Psoas muscle (tissue), 8 donors: ENCODE data around the gene NPIPB8. TPM values are rescaled to one million over a fixed set of nuclear protein-coding genes. Genes with fewer than 3 reads are reported as not detected.
"Not testable (repeated sequence)": the region's sequence is repeated elsewhere in the genome, so short reads cannot be mapped to it uniquely, and the experiment has no call there.

Experiments
- ATAC-seq, 4 donors: fragments of 200-7000 bp; cut with Tn5 transposase; one replicate each; pipeline ENCODE4 v1.9.1; 2020; ENCODE audit warnings: moderate library complexity in 3 of 4, mild to moderate bottlenecking in 2 of 4
- DNase-seq, 2 donors: peaks; one replicate each; pipeline ENCODE4 v3.0.0-alpha.2; 2020
- H3K27ac ChIP-seq: fragments of 200-600 bp; one replicate; pipeline ENCODE4 v1.8.0; 2022
- H3K27me3 ChIP-seq, 3 donors: fragments of 200-600 bp in 1 of 3; one replicate each; pipeline versions ENCODE4 v1.6.1 to v1.8.0; 2013 to 2022; ENCODE audit warnings: low read length in 2 of 3, mild to moderate bottlenecking in 2 of 3, moderate library complexity in 1 of 3; ENCODE audit not compliant: insufficient read depth in 3 of 3
- H3K36me3 ChIP-seq, 2 donors: fragments of 200-600 bp in 1 of 2; one replicate each; pipeline versions ENCODE4 v1.6.1 to v1.8.0; 2013 to 2022; ENCODE audit warnings: low read depth in 1 of 2, mild to moderate bottlenecking in 1 of 2, moderate library complexity in 1 of 2; ENCODE audit not compliant: insufficient read depth in 1 of 2
- H3K4me1 ChIP-seq: fragments of 200-600 bp; one replicate; pipeline ENCODE4 v1.8.0; 2022
- H3K4me3 ChIP-seq: fragments of 200-600 bp; one replicate; pipeline ENCODE4 v1.8.0; 2022; ENCODE audit warnings: mild to moderate bottlenecking
- H3K9me3 ChIP-seq: fragments of 200-600 bp; one replicate; pipeline ENCODE4 v1.8.0; 2022
- WGBS, 3 donors: extraction: QIAGEN DNeasy Blood & Tissue Kit; methylation state at CpG; one replicate each; pipeline versions ENCODE4 v1.1.6 to v1.1.7; 2013; 5-methylcytosine and 5-hydroxymethylcytosine counted together
- intact Hi-C, 2 donors: fragments of 100-400 bp; cut with DNase I; formaldehyde crosslinking; loops; one replicate each; pipeline versions ENCODE4 v1.11.0 to v1.14.2; 2022
- polyA plus RNA-seq, 3 donors: library from polyadenylated mRNA; stranded (reverse); fragments of 200-250 nt; gene quantifications; one replicate each; pipeline ENCODE4 v1.2.3, GENCODE V29; 2013
- total RNA-seq, 4 donors: library from RNA; stranded (reverse); fragmentation: NEBNext Ultra II Directional in 2 of 4; extraction: Animal tissue kit (Norgen Biotek cat#: 25700) in 2 of 4; gene quantifications; one replicate each; pipeline versions ENCODE4 v1.2.1 to v1.2.4, GENCODE V29; 2021 to 2023
- TF ChIP-seq, protein P1 (sequence below): fragments of 200-600 bp; IDR thresholded peaks from one replicate; pipeline ENCODE4 v1.8.0; 2022; ENCODE audit warnings: antibody characterized with exemption
- donor health status: healthy with polysubstance abuse.
- donor health status: DM: no; HTN: no; CAD: no; lungs with moderate emphysema.
- donor health status: Bipolar disorder and iron deficiency.
- donor health status: healthy.
- donor health status: DM: yes; HTN: yes; CAD: no.
- donor health status: DM: no; HTN: no; CAD: no.
- donor health status: DM: no; HTN: no; CAD: no.
- donor health status: DM: yes; HTN: yes; CAD: no.

NPIPB8 gene
- total and polyA plus RNA-seq, 7 donors = 0.78 TPM; not detected in 6

DNA sequence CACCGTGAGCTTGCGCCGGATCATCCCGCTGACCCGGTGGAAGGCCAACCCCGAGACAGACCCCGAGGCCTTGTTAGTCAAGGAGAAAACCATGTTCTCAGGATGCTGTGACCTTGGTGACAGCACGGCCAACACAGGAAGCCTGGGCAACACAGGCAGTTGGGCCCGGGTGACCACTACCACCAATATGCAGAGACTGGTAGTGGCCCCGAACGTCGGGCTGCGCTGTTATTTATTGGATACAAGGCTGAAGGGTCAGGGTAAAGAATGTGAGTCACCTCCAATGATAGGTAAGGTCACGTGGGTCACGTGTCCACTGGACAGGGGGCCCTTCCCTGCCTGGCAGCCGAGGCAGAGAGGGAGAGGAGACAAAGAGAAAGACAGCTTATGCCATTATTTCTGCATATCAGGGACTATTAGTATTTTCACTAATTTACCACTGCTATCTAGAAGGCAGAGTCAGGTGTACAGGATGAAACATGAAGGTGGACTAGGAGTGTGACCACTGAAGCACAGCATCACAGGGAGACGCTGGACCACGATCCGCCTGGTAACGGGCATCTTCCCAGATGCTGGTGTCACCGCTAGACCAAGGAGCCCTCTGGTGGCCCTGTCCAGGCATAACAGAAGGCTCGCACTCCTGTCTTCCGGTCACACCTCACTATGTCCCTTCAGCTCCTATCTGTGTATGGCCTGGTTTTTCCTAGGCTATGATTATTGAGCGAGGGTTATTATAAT lies 22.2 kb upstream of the NPIPB8 start:
- H3K36me3 ChIP-seq = peaks cover 0 to 17% of the 10 kb centered on the region in 2 donors
- intact Hi-C loops = loop anchor here in 1 of 2 donors (5.0 kb wide), 1 partner anchor 123 kb away; the partner anchor contains the start of genes APOBR and CLN3
- H3K4me1 ChIP-seq, H3K27ac ChIP-seq, H3K9me3 ChIP-seq, H3K4me3 ChIP-seq, H3K27me3 ChIP-seq: not testable (repeated sequence)
- DNase-seq (peak; percentile 56 to 78), ATAC-seq (peak in 3 of 4 donors; percentile 43 to 77 (median 50))
- WGBS, 3 donors = 40 to 44% (median 44%) methylated on average over 16 to 17 of the region's 24 CpGs
- TF ChIP-seq, protein P1, sequence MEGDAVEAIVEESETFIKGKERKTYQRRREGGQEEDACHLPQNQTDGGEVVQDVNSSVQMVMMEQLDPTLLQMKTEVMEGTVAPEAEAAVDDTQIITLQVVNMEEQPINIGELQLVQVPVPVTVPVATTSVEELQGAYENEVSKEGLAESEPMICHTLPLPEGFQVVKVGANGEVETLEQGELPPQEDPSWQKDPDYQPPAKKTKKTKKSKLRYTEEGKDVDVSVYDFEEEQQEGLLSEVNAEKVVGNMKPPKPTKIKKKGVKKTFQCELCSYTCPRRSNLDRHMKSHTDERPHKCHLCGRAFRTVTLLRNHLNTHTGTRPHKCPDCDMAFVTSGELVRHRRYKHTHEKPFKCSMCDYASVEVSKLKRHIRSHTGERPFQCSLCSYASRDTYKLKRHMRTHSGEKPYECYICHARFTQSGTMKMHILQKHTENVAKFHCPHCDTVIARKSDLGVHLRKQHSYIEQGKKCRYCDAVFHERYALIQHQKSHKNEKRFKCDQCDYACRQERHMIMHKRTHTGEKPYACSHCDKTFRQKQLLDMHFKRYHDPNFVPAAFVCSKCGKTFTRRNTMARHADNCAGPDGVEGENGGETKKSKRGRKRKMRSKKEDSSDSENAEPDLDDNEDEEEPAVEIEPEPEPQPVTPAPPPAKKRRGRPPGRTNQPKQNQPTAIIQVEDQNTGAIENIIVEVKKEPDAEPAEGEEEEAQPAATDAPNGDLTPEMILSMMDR = peak; percentile 76

DNA sequence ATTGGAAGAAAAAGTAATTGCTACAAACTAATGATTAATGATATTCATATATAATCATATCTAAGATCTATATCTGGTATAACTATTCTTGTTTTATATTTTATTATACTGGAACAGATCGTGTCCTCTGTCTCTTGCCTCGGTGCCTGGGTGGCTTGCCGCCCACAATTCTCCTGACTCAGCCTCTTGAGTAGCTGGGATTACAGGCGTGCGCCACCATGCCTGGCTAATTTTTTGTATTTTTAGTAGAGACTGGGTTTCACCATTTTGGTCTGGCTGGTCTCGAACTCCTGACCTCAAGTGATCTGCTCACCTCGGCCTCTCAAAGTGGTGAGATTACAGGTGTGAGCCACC lies 21.7 kb upstream of the NPIPB8 start:
- not testable (repeated sequence) for H3K4me1 ChIP-seq, H3K4me3 ChIP-seq, ATAC-seq, H3K27ac ChIP-seq, H3K9me3 ChIP-seq, H3K27me3 ChIP-seq, DNase-seq
- intact Hi-C loops = loop anchor here in 1 of 2 donors (5.0 kb wide), 1 partner anchor 124 kb away; the partner anchor contains the start of genes APOBR and CLN3
- peaks cover 0 to 17% of the 10 kb centered on the region in 2 donors for H3K36me3 ChIP-seq
- 72 to 79% (median 77%) methylated on average over 7 of the region's 7 CpGs for WGBS, 3 donors

DNA sequence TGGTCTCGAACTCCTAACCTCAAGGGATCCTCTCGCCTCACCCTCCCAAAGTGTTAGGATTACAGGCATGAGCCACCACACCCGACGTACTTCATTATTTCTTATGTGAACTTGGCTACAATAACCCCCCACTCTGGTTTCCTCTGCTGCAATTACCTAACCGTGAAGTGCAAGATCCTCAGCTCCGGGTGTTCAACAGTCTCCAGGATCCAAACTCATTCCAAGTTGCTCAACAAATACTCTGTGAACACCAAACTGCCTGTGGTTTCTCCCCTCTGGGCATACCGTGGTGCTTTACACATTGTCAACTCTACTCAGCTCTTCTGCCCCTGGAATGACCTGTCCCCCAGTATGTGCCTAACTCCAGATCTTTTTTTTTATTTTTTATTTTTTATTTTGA lies 21.2 kb upstream of the NPIPB8 start:
- H3K36me3 ChIP-seq = peaks cover 0 to 17% of the 10 kb centered on the region in 2 donors
- H3K4me1 ChIP-seq = no peaks in the 10 kb centered on the region
- intact Hi-C loops = loop anchor here in 1 of 2 donors (5.0 kb wide), 1 partner anchor 124 kb away; the partner anchor contains the start of genes APOBR and CLN3
- H3K27ac ChIP-seq = no peak overlapping the region
- ATAC-seq = peak in 1 of 4 donors; percentile 42
- H3K9me3 ChIP-seq = no peaks in the 10 kb centered on the region
- no peaks in the 10 kb centered on the region for H3K27me3 ChIP-seq
- no peak overlapping the region for H3K4me3 ChIP-seq
- 66 to 76% (median 68%) methylated on average over 7 of the region's 7 CpGs for WGBS, 3 donors
- DNase-seq = no peak
- TF ChIP-seq, protein P1 = no peak

DNA sequence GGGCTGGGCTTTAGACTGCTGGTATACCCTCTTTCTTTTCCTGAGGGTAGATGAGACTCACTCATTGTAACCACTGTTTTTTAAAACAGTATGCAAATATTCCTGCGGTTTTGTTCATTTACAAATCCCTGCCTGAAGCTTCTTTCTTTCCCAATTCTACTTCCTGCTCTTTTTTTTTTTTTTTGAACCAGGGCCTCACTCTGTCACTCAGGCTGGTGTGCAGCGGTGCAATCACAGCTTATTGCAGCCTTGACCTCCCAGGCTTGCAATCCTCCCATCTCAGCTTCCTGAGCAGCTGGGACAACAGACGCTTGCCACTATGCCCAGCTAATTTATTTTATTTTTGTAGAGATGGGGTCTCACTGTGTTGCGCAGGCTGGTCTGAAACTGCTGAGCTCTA lies 20.0 kb upstream of the NPIPB8 start:
- Histone ChIP-seq H3K36me3 (peaks cover 0 to 17% of the 10 kb centered on the region in 2 donors), H3K4me3 (no peak overlapping the region), H3K9me3 (no peaks in the 10 kb centered on the region), H3K27ac (no peak overlapping the region), H3K27me3 (no peaks in the 10 kb centered on the region), H3K4me1 (no peaks in the 10 kb centered on the region)
- no peak for ATAC-seq
- TF ChIP-seq, protein P1 = no peak
- DNase-seq = no peak
- WGBS, 3 donors = 60 to 69% (median 64%) methylated on average over 4 of the region's 4 CpGs
- intact Hi-C loops = loop anchor here in 1 of 2 donors (5.0 kb wide), 1 partner anchor 126 kb away; the partner anchor contains the start of genes APOBR and CLN3

DNA sequence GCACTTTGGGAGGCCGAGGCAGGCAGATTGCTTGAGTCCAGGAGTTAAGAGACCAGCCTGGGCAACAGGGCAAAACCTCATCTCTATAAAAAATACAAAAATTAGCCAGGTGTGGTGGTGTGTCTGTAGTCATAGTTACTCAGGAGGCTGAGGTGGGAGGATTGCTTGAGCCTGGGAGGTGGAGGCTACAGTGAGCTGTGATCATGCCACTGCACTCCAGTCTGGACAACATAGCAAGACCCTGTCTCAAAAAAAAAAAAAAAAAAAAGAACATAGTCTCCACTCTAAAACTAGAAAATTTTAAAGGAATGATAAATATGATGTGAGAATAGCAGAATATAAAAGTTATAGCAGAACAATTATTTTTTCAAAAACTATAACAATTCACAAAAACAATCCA lies 17.5 kb upstream of the NPIPB8 start:
- H3K4me1 ChIP-seq, H3K27me3 ChIP-seq, DNase-seq, H3K4me3 ChIP-seq, H3K27ac ChIP-seq, H3K9me3 ChIP-seq, intact Hi-C loops, ATAC-seq: not testable (repeated sequence)
- H3K36me3 ChIP-seq = peaks cover 0 to 17% of the 10 kb centered on the region in 2 donors
- WGBS, 3 donors = 54 to 75% (median 74%) methylated on average over 1 of the region's 1 CpG
